GM12874 (cell line): Measurements from ENCODE around the gene NGFR.

ENCODE experiments used
- TF ChIP-seq, protein P1 (sequence below): IDR thresholded peaks from 2 replicates; pipeline ENCODE4 v1.5.1; 2011; ENCODE audit warnings: low read depth, mild to moderate bottlenecking, control low read depth, low read length, moderate library complexity; ENCODE audit not compliant: insufficient read depth

Gene NGFR

DNA sequence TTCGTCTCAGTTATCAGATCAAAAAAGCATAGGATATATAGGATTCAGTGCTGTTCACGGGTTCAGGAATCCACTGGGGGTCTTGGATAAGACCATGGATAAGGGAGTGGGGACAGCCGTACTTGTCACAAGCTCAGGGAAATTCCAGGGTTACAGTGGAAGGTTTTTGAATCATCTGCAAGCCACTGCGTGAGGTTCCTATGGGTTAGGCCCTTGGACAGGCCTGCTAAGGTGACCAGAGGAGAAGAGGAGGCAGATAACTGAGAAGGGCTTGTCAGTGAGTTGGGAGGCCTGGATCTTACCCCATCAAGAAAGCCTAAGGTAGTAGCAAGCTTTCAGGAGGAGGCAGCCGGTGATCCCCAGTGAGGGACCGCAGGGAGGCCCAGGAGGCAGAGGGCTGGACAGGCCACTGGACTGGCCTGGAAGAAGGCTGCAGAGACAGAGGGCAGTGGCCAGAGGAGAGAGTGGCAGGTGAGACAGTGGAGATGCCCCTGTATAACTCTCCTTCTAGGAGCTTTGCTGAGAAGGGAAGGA lies 27.3 kb downstream of the NGFR start:
- TF ChIP-seq, protein P1, sequence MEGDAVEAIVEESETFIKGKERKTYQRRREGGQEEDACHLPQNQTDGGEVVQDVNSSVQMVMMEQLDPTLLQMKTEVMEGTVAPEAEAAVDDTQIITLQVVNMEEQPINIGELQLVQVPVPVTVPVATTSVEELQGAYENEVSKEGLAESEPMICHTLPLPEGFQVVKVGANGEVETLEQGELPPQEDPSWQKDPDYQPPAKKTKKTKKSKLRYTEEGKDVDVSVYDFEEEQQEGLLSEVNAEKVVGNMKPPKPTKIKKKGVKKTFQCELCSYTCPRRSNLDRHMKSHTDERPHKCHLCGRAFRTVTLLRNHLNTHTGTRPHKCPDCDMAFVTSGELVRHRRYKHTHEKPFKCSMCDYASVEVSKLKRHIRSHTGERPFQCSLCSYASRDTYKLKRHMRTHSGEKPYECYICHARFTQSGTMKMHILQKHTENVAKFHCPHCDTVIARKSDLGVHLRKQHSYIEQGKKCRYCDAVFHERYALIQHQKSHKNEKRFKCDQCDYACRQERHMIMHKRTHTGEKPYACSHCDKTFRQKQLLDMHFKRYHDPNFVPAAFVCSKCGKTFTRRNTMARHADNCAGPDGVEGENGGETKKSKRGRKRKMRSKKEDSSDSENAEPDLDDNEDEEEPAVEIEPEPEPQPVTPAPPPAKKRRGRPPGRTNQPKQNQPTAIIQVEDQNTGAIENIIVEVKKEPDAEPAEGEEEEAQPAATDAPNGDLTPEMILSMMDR = no peak

GRCh38 chr17:49523196-49523595 lies 28.1 kb downstream of the NGFR start:
- TF ChIP-seq, protein P1 = no peak

- TF ChIP-seq, protein P1 = no peak
Observed at GRCh38 chr17:49523706-49524472, 28.8 kb downstream of the NGFR start.

GRCh38 chr17:49524473-49525359 lies 29.6 kb downstream of the NGFR start:
- TF ChIP-seq, protein P1 = no peak

GRCh38 chr17:49525831-49526741 lies 31.0 kb downstream of the NGFR start:
- TF ChIP-seq, protein P1 = no peak

DNA sequence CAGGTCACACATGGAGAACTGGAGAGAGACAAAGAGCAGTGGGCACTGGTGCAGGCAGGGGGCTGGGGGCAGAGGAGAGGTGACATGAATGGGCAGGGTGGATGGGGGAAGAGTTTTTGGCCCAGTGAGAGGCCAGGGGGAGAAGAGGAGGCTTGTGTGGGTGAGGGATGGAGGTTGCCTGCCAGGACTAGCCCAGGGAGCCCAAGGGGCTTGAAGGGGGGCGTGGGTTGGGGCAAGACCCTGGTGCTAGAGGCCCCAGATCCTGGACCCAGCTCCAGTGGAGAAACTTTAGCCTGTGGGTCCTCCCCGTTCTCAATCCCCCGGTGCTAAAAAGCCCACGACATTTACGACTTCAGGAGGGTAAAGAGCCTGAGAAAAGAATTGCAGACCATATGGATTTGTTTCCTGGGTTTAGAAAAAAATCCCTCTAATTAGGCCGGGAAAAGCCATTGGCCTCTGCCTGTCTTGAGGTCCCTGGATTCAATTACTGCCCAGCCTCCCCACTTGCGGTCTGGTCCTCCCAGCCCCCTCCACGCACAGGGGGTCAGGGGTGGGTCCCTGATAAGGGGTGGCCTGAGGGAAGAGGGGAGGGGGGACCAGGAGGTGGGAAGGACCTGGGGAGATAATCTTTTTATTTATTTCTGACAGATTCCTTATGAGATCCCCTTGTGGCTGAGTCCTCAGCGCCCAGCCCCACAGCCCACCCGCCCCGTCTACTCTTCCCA lies 33.0 kb downstream of the NGFR start:
- TF ChIP-seq, protein P1 = no peak
